ENCODE measurements around the gene KRTAP4-2.
"Not testable (repeated sequence)": the region's sequence is repeated elsewhere in the genome, so short reads cannot be mapped to it uniquely, and the experiment has no call there.

KRTAP4-2 gene

DNA sequence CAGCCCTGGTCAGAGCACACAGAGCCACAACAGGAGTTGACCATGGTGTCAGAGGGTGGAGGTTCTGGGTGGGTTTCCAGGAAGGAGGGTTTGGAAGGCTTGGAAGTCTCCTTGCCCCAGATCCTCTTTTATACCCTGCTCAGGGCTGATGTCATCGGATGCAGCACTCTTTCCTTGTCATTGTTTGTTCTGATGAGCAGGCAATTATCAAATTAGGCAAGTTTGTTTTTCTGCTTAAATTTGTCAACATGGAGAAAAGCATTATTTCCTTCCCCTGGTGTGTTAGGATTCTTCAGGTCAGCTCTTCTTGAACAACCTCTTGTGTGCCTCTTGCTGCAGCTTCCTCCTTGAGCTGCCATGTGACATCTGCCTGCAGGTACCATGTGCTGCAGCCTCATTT, 17.4 kb downstream of the KRTAP4-2 start, which contains the start of gene KRTAP4-4:
TSS of gene KRTAP4-4 (minus strand) at position 101 of the 400 bp plus-strand sequence. CDS start at position 44, 57 bp downstream.
- TF ChIP-seq CTCF (IDR thresholded peaks at IDR 0.05) (no peak), ZFX (IDR thresholded peaks at IDR 0.05; ENCODE audit: borderline replicate concordance) (no peak)
- H3K27ac ChIP-seq = no peak within 1 kb of the TSS

DNA sequence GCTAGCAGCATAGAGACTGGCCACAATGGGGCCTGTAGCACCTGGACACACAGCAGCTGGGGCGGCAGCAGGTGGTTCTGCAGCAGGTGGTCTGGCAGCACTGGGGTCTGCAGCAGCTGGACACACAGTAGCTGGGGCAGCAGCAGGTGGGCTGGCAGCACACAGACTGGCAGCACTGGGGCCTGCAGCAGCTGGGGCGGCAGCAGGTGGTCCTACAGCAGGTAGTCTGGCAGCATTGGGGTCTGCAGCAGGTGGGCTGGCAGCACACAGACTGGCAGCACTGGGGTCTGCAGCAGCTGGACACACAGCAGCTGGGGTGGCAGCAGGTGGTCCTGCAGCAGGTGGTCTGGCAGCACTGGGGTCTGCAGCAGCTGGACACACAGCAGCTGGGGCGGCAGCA, 17.8 kb downstream of the KRTAP4-2 start:
- not testable (repeated sequence) for H3K27ac ChIP-seq

GRCh38 chr17:41153856-41154255, 24.2 kb downstream of the KRTAP4-2 start:
- no peak overlapping the region for H3K27ac ChIP-seq
- no peak for TF ChIP-seq ZFX (IDR thresholded peaks at IDR 0.05; ENCODE audit: borderline replicate concordance)
- TF ChIP-seq CTCF (IDR thresholded peaks at IDR 0.05) = no peak

DNA sequence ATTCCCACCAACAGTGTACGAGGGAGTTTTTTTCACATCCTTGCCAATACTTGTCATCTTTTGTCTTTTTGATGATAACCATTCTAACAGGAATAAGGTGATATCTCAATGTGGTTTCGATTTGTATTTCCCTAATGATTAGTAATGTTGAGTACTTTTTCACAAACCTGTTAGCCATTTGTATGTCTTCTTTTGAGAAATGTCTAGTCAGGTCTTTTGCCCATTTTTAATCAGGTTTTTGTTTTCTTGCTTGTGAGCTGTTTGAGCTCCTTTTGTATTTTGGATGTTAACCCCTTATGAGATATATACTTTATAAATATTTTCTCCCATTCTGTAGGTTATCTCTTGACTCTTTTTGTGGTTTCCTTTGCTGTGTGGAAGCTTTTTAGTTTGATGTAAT, 26.5 kb downstream of the KRTAP4-2 start:
- TF ChIP-seq CTCF (IDR thresholded peaks at IDR 0.05) (no peak), ZFX (IDR thresholded peaks at IDR 0.05; ENCODE audit: borderline replicate concordance) (no peak)

GRCh38 chr17:41150026-41150425, 28.0 kb downstream of the KRTAP4-2 start:
- TF ChIP-seq ZFX (IDR thresholded peaks at IDR 0.05; ENCODE audit: borderline replicate concordance) = no peak
- TF ChIP-seq CTCF (IDR thresholded peaks at IDR 0.05) = no peak

More for the DNA sequence above, 26.5 kb downstream of the KRTAP4-2 start:
- no peak overlapping the region for H3K27ac ChIP-seq

GRCh38 chr17:41149652-41149985, 28.4 kb downstream of the KRTAP4-2 start, which contains the start of gene KRTAP4-5:
KRTAP4-5 (minus strand) TSS chr17:41149825; CDS start chr17:41149767, 58 bp downstream.
- no peak for TF ChIP-seq CTCF (IDR thresholded peaks at IDR 0.05)
- no peak for TF ChIP-seq ZFX (IDR thresholded peaks at IDR 0.05; ENCODE audit: borderline replicate concordance)
- H3K27ac ChIP-seq = no peak within 1 kb of the TSS

More at GRCh38 chr17:41150026-41150425, 28.0 kb downstream of the KRTAP4-2 start:
- no peak overlapping the region for H3K27ac ChIP-seq

DNA sequence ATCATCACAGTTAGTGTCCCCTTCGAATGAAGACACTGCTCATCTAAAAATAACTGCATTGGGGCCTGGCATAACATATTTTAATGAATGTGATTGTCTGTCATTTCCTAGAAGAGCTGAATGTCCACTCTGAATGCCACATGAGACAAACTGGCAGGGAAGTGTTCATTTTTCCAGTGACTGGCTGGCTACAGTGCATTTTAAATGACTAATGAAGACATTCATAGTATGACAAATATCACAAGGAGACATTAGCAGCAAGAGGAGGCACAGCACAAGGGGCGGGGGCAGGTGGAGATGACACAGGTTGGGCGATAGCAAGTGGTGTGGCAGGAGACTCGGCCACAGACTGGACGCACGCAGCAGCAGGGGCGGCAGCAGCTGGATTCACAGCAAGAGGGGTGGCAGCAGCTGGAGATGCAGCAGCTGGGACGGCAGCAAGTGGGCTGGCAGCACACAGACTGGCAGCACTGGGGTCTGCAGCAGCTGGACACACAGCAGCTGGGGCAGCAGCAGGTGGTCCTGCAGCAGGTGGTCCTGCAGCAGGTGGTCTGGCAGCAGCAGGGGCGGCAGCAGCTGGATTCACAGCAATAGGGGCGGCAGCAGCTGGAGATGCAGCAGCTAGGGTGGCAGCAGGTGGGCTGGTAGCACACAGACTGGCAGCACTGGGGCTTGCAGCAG, 28.9 kb downstream of the KRTAP4-2 start:
- not testable (repeated sequence) for H3K27ac ChIP-seq

DNA sequence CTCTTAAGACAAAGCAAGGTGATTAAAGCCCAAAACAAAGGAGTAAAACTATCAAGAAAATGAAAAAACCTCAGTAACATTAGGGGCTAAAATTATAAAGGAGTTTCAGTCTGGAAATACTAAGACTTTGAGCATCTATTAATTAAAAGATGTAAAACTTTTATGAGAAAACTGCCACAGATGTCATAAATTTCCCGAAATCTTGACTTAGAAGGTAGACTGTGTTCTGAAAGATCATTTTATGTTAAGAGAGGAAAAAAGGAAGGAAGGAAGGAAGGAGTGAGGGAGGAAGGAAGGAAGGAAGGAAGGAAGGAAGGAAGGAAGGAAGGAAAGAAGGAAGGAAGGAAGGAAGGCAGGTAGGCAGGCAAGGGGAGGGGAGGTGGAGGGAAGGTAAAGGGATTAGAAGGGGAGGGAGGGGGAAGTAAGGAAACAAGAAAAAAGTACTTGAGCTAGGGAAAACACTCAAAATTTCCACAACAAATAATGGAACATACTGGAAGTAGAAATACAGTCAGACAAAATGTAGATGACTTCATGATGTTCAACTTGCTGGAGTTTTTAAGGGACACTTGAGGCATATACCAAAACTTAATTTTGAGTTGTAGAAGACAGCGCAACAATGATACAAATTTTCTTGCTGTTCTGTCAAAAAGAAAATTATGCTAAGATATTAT, 30.4 kb downstream of the KRTAP4-2 start:
- H3K27ac ChIP-seq = no peak overlapping the region
- TF ChIP-seq ZFX (IDR thresholded peaks at IDR 0.05; ENCODE audit: borderline replicate concordance) (no peak), CTCF (IDR thresholded peaks at IDR 0.05) (no peak)

Data from 22Rv1 (cell line).